Pancreas (tissue), 10 donors: ENCODE results near the gene AKAP12. TPM values are rescaled to one million over a fixed set of nuclear protein-coding genes. Genes with fewer than 3 reads are reported as not detected.
A peak's percentile ranks its signal among the peaks of the same experiment; 100 is the strongest.

Experiments used
- ATAC-seq, 4 donors: fragments of 200-7000 bp; cut with Tn5 transposase; one replicate each; pipeline versions ENCODE4 v1.8.0 to v1.9.1; 2020; ENCODE audit warnings: mild to moderate bottlenecking in 4 of 4, moderate library complexity in 4 of 4
- DNase-seq, 6 donors: peaks; one replicate each; pipeline ENCODE4 v3.0.0-alpha.2; 2020
- FAIRE-seq: peaks from 2 replicates; lab custom pipeline; 2012; peaks lifted over from hg19 to GRCh38; lab: Jason Lieb, UNC
- H3K27ac ChIP-seq, 4 donors: fragments of 200-600 bp; sonication (generic); 1 replicate in 3 of 4; 2 replicates in 1 of 4; pipeline versions ENCODE4 v1.5.0 to v1.8.0; 2020
- H3K27me3 ChIP-seq, 4 donors: fragments of 200-600 bp; one replicate each; pipeline ENCODE4 v1.8.0; 2021
- H3K36me3 ChIP-seq, 3 donors: fragments of 200-600 bp; sonication (generic) in 1 of 3; one replicate each; pipeline versions ENCODE4 v1.5.0 to v1.8.0; 2020 to 2021
- H3K4me1 ChIP-seq, 3 donors: fragments of 200-600 bp; one replicate each; pipeline ENCODE4 v1.8.0; 2021
- H3K4me3 ChIP-seq, 4 donors: fragments of 200-600 bp; sonication (generic) in 2 of 4; one replicate each; pipeline versions ENCODE4 v1.5.0 to v1.8.0; 2020 to 2021
- H3K9me3 ChIP-seq, 4 donors: fragments of 200-600 bp; one replicate each; pipeline ENCODE4 v1.8.0; 2021
- CTCF ChIP-seq, 4 donors: fragments of 200-600 bp; sonication (generic) in 3 of 4; IDR thresholded peaks; one replicate each; pipeline versions ENCODE4 v1.5.0 to v1.8.0; 2021; ENCODE audit warnings: antibody characterized with exemption in 4 of 4
- WGBS, 2 donors: extraction: QIAGEN DNeasy Blood & Tissue Kit; methylation state at CpG; one replicate each; pipeline ENCODE4 v1.1.7; 2013; 5-methylcytosine and 5-hydroxymethylcytosine counted together
- intact Hi-C, 3 donors: fragments of 100-400 bp; cut with DNase I; formaldehyde crosslinking; loops; one replicate each; pipeline versions ENCODE4 v1.11.1 to v1.14.2; 2022
- polyA plus RNA-seq, 2 donors: library from polyadenylated mRNA; stranded (reverse); fragments of 200-250 nt; gene quantifications; one replicate each; pipeline ENCODE4 v1.2.3, GENCODE V29; 2013
- total RNA-seq, 6 donors: library from RNA; stranded (reverse); fragmentation: NEBNext Ultra II Directional in 4 of 6; extraction: Animal tissue kit (Norgen Biotek cat#: 25700) in 4 of 6; gene quantifications; one replicate each; pipeline versions ENCODE4 v1.2.1 to v1.2.4, GENCODE V29; 2021 to 2023
- donor health status: healthy with polysubstance abuse.
- donor health status: DM: no; HTN: no; CAD: no; lungs with moderate emphysema.
- donor health status: DM: no; HTN: no; CAD: no.
- donor health status: control.
- donor health status: control.
- donor health status: Bipolar disorder and iron deficiency.
- donor health status: DM: yes; HTN: yes; CAD: no.
- donor health status: DM: no; HTN: no; CAD: no.
- donor health status: DM: no; HTN: no; CAD: no.
- donor health status: DM: yes; HTN: yes; CAD: no.

Gene AKAP12
- total and polyA plus RNA-seq, 8 donors = 2.4 to 13.2 (median 3.8) TPM

- Histone ChIP-seq H3K4me1 (no peaks in the 10 kb centered on the region), H3K4me3 (no peak overlapping the region), H3K27me3 (no peaks in the 10 kb centered on the region), H3K36me3 (no peaks in the 10 kb centered on the region), H3K9me3 (no peaks in the 10 kb centered on the region), H3K27ac (no peak overlapping the region)
- intact Hi-C loops = no loop called here
- no peak for TF ChIP-seq CTCF (IDR thresholded peaks at IDR 0.05)
- DNase-seq = no peak
- WGBS, 2 donors = 59% methylated on average over 4 of the region's 4 CpGs
- no peak for FAIRE-seq
- no peak for ATAC-seq
These were observed 35.8 kb downstream of the AKAP12 start for GRCh38 chr6:151275566-151275965.

GRCh38 chr6:151276112-151276740 is 36.5 kb downstream of the AKAP12 start:
- 51 to 57% methylated on average over 4 of the region's 4 CpGs for WGBS, 2 donors
- DNase-seq = no peak
- peak in 2 of 4 donors; percentile 34 to 48 for ATAC-seq
- no peaks in the 10 kb centered on the region for H3K4me1 ChIP-seq
- no peaks in the 10 kb centered on the region for H3K36me3 ChIP-seq
- intact Hi-C loops = no loop called here
- no peak overlapping the region for H3K27ac ChIP-seq
- no peaks in the 10 kb centered on the region for H3K27me3 ChIP-seq
- no peak overlapping the region for H3K4me3 ChIP-seq
- no peak for FAIRE-seq
- no peak for TF ChIP-seq CTCF (IDR thresholded peaks at IDR 0.05)
- H3K9me3 ChIP-seq = no peaks in the 10 kb centered on the region

- ATAC-seq = no peak
- no peaks in the 10 kb centered on the region for H3K36me3 ChIP-seq
- FAIRE-seq = no peak
- DNase-seq = no peak
- H3K4me3 ChIP-seq = no peak overlapping the region
- 75 to 91% methylated on average over 2 of the region's 2 CpGs for WGBS, 2 donors
- no peak for TF ChIP-seq CTCF (IDR thresholded peaks at IDR 0.05)
- no peak overlapping the region for H3K27ac ChIP-seq
- H3K27me3 ChIP-seq = no peaks in the 10 kb centered on the region
- no peaks in the 10 kb centered on the region for H3K4me1 ChIP-seq
- H3K9me3 ChIP-seq = no peaks in the 10 kb centered on the region
- intact Hi-C loops = no loop called here
These were observed 40.1 kb downstream of the AKAP12 start for GRCh38 chr6:151279891-151280290.

DNA sequence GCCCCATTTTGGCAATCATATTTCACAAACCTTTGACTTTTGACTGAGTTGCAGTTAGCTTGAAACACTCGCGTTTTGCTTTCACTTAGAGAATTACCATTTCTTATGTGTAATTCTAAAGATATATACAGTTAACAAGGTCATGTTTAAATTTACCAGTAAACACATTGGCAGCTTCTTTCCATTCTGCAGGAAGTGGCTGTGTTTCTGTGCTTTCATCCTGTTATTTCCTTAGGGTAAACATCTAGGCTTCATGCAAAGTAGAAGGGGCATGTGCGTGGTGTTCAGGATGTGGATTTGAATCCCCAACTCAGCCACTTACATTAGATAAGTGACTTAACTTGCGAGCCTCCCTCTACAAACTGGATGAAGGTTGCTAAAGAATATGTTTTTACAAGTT is 41.1 kb downstream of the AKAP12 start:
- FAIRE-seq = no peak
- H3K36me3 ChIP-seq = no peaks in the 10 kb centered on the region

More for the DNA sequence above, 41.1 kb downstream of the AKAP12 start:
- Histone ChIP-seq H3K27me3 (no peaks in the 10 kb centered on the region), H3K4me3 (no peak overlapping the region), H3K9me3 (no peaks in the 10 kb centered on the region), H3K4me1 (no peaks in the 10 kb centered on the region), H3K27ac (no peak overlapping the region)
- intact Hi-C loops = no loop called here
- WGBS, 2 donors = 77 to 88% methylated on average over 4 of the region's 4 CpGs
- DNase-seq (no peak), ATAC-seq (no peak)
- TF ChIP-seq CTCF (IDR thresholded peaks at IDR 0.05) = no peak
